SKM-1 treated with dmso at 0.1 percent for 144 hours (cell line): ENCODE measurements around the gene CCN6.
"Not testable (repeated sequence)": the region's sequence is repeated elsewhere in the genome, so short reads cannot be mapped to it uniquely, and the experiment has no call there.

Source experiments
- DNase-seq: peaks from one replicate; lab custom pipeline; 2025; ENCODE audit not compliant: unreplicated experiment; lab: John Stamatoyannopoulos, UW

CCN6 gene

GRCh38 chr6:112049026-112049799 lies 4.7 kb upstream of the CCN6 start:
- DNase-seq: no peak

GRCh38 chr6:112049996-112050395 lies 3.9 kb upstream of the CCN6 start:
- no peak for DNase-seq

- DNase-seq: no peak
These were observed 3.5 kb upstream of the CCN6 start for GRCh38 chr6:112050429-112050828.

GRCh38 chr6:112051251-112051740 lies 2.6 kb upstream of the CCN6 start:
- not testable (repeated sequence) for DNase-seq

- no peak for DNase-seq
These were observed 769 bp downstream of the CCN6 start for GRCh38 chr6:112054555-112055190.

GRCh38 chr6:112058243-112059032 lies 4.5 kb downstream of the CCN6 start:
- peak; percentile 30 for DNase-seq

- no peak for DNase-seq
These were observed 7.7 kb downstream of the CCN6 start for GRCh38 chr6:112061605-112062004.

GRCh38 chr6:112062966-112063365 lies 9.1 kb downstream of the CCN6 start:
- no peak for DNase-seq

GRCh38 chr6:112065426-112065986 lies 11.6 kb downstream of the CCN6 start:
- no peak for DNase-seq

- DNase-seq: no peak
These were observed 12.7 kb downstream of the CCN6 start for GRCh38 chr6:112066606-112067005.

GRCh38 chr6:112081569-112081968 lies 27.7 kb downstream of the CCN6 start:
- DNase-seq: no peak

GRCh38 chr6:112085286-112086065 lies 31.6 kb downstream of the CCN6 start:
- DNase-seq: no peak

- peak; percentile 53 for DNase-seq
These were observed 32.8 kb downstream of the CCN6 start for GRCh38 chr6:112086744-112087135.

- DNase-seq: peak; percentile 96
These were observed 33.4 kb downstream of the CCN6 start, which contains the start of the genes FAM229B and TUBE1 for GRCh38 chr6:112087136-112087911. Gene FAM229B (plus strand): TSS chr6:112087591. CDS start chr6:112099284, 11,693 bp downstream. Gene TUBE1 (minus strand): TSS chr6:112087482. CDS start chr6:112087434, 48 bp downstream.

GRCh38 chr6:112087916-112088315 lies 34.0 kb downstream of the CCN6 start:
- no peak for DNase-seq

- no peak for DNase-seq
These were observed 43.0 kb downstream of the CCN6 start for GRCh38 chr6:112096901-112097300.

GRCh38 chr6:112100561-112100960 lies 46.7 kb downstream of the CCN6 start:
- DNase-seq: no peak

GRCh38 chr6:112106026-112106425 lies 52.1 kb downstream of the CCN6 start:
- DNase-seq: not testable (repeated sequence)

- DNase-seq: no peak
These were observed 52.7 kb downstream of the CCN6 start for GRCh38 chr6:112106562-112106961.

GRCh38 chr6:112109262-112109661 lies 55.4 kb downstream of the CCN6 start:
- no peak for DNase-seq
